Esophagus muscularis mucosa (tissue), 4 donors: ENCODE measurements around the gene DUT.

ENCODE experiments used
- CTCF ChIP-seq, 3 experiments: fragments of 200-600 bp in 2 of 3; fragments of 450-650 bp in 1 of 3; sonication (generic) in 2 of 3; IDR thresholded peaks; one replicate each; pipeline ENCODE4 v1.5.1; 2017 to 2019; ENCODE audit warnings: antibody characterized with exemption in 3 of 3, mild to moderate bottlenecking in 2 of 3, moderate library complexity in 1 of 3
- EP300 ChIP-seq: sonication (generic); formaldehyde crosslinking; IDR thresholded peaks from one replicate; pipeline ENCODE4 v1.6.1; 2017; ENCODE audit warnings: antibody characterized with exemption
- POLR2A ChIP-seq: fragments of 450-650 bp; IDR thresholded peaks from one replicate; pipeline ENCODE4 v1.6.1; 2017; ENCODE audit warnings: antibody characterized with exemption, moderate library complexity, mild to moderate bottlenecking, low read depth
- POLR2AphosphoS5 ChIP-seq, 2 donors: sonication (generic); formaldehyde crosslinking; IDR thresholded peaks; one replicate each; pipeline ENCODE4 v1.6.1; 2017; ENCODE audit warnings: antibody characterized with exemption in 2 of 2

GRCh38 chr15:48334260-48334659 is 3.0 kb downstream of the DUT start:
- TF ChIP-seq CTCF (IDR thresholded peaks at IDR 0.05), result no peak
- TF ChIP-seq POLR2A, result no peak
- TF ChIP-seq POLR2AphosphoS5 (IDR thresholded peaks at IDR 0.05), result no peak
- TF ChIP-seq EP300, result no peak
